ENCODE results near the gene C17orf100. TPM values are rescaled to one million over a fixed set of nuclear protein-coding genes. Genes with fewer than 3 reads are reported as not detected.

The C17orf100 gene
- total RNA-seq, 6 experiments from 2014 or later, result 1.0 to 1.7 (median 1.3) TPM

DNA sequence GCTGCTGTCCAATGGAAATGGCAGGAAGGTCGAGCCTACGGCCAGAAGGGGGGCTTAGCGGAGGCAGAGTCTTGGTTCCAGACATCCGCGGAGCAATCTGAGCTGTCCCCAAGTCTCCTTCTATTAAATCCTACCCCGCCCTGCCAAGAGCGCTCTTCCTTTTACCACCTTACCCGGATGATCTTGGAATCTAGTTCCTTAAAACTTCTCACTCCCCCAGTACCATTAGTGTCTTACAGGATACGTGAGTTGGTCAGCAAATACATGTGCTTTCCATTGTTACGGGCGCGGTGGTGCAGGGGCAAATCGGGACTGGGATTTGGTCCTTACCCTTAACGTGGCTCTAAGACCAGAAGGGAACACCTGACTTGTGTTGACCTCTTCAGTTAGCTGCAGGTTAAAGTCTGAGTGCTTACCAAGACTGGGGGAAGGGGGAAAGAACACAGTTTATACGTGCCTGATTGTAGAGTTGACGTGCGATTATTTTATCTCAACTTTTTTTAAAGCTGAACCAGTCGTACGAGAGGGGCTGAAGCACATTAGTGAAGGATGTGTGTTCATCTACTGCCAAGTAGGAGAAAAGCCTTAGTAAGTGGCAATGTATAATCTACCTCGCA is 10.2 kb upstream of the C17orf100 start:
- Mint-ChIP-seq H3K4me3 (peak overlapping the region; percentile 96), H3K36me3 (ENCODE audit: low read depth) (peaks cover 20% of the 10 kb centered on the region), H3K9me3 (no peaks in the 10 kb centered on the region), H3K27me3 (ENCODE audit: insufficient read depth) (peaks cover 8% of the 10 kb centered on the region), H3K27ac (peak overlapping the region; percentile 97), H3K4me1 (ENCODE audit: low read depth) (peaks cover 47% of the 10 kb centered on the region)
- TF ChIP-seq, protein P1, sequence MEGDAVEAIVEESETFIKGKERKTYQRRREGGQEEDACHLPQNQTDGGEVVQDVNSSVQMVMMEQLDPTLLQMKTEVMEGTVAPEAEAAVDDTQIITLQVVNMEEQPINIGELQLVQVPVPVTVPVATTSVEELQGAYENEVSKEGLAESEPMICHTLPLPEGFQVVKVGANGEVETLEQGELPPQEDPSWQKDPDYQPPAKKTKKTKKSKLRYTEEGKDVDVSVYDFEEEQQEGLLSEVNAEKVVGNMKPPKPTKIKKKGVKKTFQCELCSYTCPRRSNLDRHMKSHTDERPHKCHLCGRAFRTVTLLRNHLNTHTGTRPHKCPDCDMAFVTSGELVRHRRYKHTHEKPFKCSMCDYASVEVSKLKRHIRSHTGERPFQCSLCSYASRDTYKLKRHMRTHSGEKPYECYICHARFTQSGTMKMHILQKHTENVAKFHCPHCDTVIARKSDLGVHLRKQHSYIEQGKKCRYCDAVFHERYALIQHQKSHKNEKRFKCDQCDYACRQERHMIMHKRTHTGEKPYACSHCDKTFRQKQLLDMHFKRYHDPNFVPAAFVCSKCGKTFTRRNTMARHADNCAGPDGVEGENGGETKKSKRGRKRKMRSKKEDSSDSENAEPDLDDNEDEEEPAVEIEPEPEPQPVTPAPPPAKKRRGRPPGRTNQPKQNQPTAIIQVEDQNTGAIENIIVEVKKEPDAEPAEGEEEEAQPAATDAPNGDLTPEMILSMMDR (IDR thresholded peaks at IDR 0.05), result 0 out of 2 replicates have a peak, but pooled peaks have one; percentile 16
- DNase-seq, result no peak

- Mint-ChIP-seq H3K36me3 (ENCODE audit: low read depth) (peaks cover 20% of the 10 kb centered on the region), H3K9me3 (no peaks in the 10 kb centered on the region), H3K27me3 (ENCODE audit: insufficient read depth) (peaks cover 8% of the 10 kb centered on the region), H3K4me1 (ENCODE audit: low read depth) (peaks cover 47% of the 10 kb centered on the region), H3K27ac (peak overlapping the region; percentile 78), H3K4me3 (peak overlapping the region; percentile 96)
- DNase-seq, result no peak
- TF ChIP-seq, protein P1 (IDR thresholded peaks at IDR 0.05), result no peak
Observed at GRCh38 chr17:6642592-6642991, 9.0 kb upstream of the C17orf100 start.

- H3K36me3 Mint-ChIP-seq (ENCODE audit: low read depth), result peaks cover 30% of the 10 kb centered on the region
- TF ChIP-seq, protein P1 (IDR thresholded peaks at IDR 0.05), result no peak
- no peaks in the 10 kb centered on the region for H3K9me3 Mint-ChIP-seq
- peak overlapping the region; percentile 46; the same call in 1 of the 2 replicates for H3K27ac Mint-ChIP-seq
- H3K4me3 Mint-ChIP-seq, result no peak overlapping the region; the same call in 1 of the 2 replicates
- DNase-seq, result no peak
- H3K4me1 Mint-ChIP-seq (ENCODE audit: low read depth), result peaks cover 57% of the 10 kb centered on the region
- peaks cover 8% of the 10 kb centered on the region for H3K27me3 Mint-ChIP-seq (ENCODE audit: insufficient read depth)
Observed at GRCh38 chr17:6643451-6644125, 8.0 kb upstream of the C17orf100 start.

DNA sequence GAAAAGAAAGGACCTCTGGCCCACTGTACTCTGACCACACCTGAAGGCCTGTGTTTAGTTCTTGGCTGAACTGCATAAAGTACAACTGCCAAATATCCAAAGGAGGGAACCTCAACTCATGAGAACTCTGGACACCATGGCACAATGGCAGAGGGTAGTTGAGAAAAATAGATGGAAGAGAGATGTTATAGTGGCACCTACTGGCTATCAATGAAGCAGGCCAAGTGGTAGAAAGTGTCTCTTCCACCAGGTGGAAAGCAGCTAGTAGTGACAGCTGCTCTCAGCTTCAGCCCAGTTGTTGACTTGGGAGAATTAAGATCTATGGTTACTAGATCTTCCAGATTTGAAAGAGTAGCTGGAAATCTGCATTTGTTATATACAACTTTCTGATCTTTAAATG is 3.4 kb upstream of the C17orf100 start:
- Mint-ChIP-seq H3K27me3 (ENCODE audit: insufficient read depth) (no peaks in the 10 kb centered on the region; the same call in 1 of the 2 replicates), H3K9me3 (no peaks in the 10 kb centered on the region), H3K4me3 (no peak overlapping the region; the same call in 1 of the 2 replicates), H3K4me1 (ENCODE audit: low read depth) (peaks cover 56% of the 10 kb centered on the region), H3K27ac (peak overlapping the region; percentile 54), H3K36me3 (ENCODE audit: low read depth) (peaks cover 35% of the 10 kb centered on the region)
- DNase-seq, result peak; percentile 22
- TF ChIP-seq, protein P1 (IDR thresholded peaks at IDR 0.05), result peak; percentile 61

- peaks cover 35% of the 10 kb centered on the region for H3K36me3 Mint-ChIP-seq (ENCODE audit: low read depth)
- no peak for DNase-seq
- peak overlapping the region; percentile 29; the same call in 1 of the 2 replicates for H3K27ac Mint-ChIP-seq
- TF ChIP-seq, protein P1 (IDR thresholded peaks at IDR 0.05), result no peak
- H3K9me3 Mint-ChIP-seq, result no peaks in the 10 kb centered on the region
- H3K4me3 Mint-ChIP-seq, result peak overlapping the region; percentile 97
- peaks cover 49% of the 10 kb centered on the region for H3K4me1 Mint-ChIP-seq (ENCODE audit: low read depth)
- H3K27me3 Mint-ChIP-seq (ENCODE audit: insufficient read depth), result peaks cover 11% of the 10 kb centered on the region
Observed at GRCh38 chr17:6651919-6652452, 424 bp downstream of the C17orf100 start.
